Body of pancreas (tissue), 4 donors: ENCODE measurements around the gene HDAC2. TPM values are rescaled to one million over a fixed set of nuclear protein-coding genes. Genes with fewer than 3 reads are reported as not detected.

Source experiments
- ATAC-seq: fragments of 150-250 bp; one replicate; pipeline ENCODE4 v1.9.1; 2016
- DNase-seq, 4 donors: peaks; one replicate each; pipeline ENCODE4 v3.0.0-alpha.2; 2019
- H3K27ac ChIP-seq, 4 donors: fragments of 200-600 bp; sonication (generic); 1 replicate in 3 of 4; 2 replicates in 1 of 4; pipeline versions ENCODE4 v1.5.1 to v1.6.1; 2016 to 2019; ENCODE audit warnings: mild to moderate bottlenecking in 1 of 4, mixed read lengths in 1 of 4, moderate library complexity in 1 of 4
- H3K27me3 ChIP-seq, 2 donors: fragments of 200-600 bp; sonication (generic); one replicate each; pipeline ENCODE4 v1.6.0; 2016; ENCODE audit warnings: mild to moderate bottlenecking in 1 of 2
- H3K36me3 ChIP-seq, 2 donors: fragments of 200-600 bp; sonication (generic); replicated peaks in 1 of 2; 2 replicates each; pipeline ENCODE4 v1.5.1; 2016; ENCODE audit warnings: low read depth in 2 of 2; ENCODE audit not compliant: insufficient read depth in 1 of 2
- H3K4me1 ChIP-seq: fragments of 200-600 bp; sonication (generic); one replicate; pipeline ENCODE4 v1.6.0; 2016
- H3K4me3 ChIP-seq, 2 donors: fragments of 200-600 bp; sonication (generic); 1 replicate in 1 of 2; 2 replicates in 1 of 2; pipeline ENCODE4 v1.5.1; 2016 to 2019
- H3K9me3 ChIP-seq, 3 donors: fragments of 200-600 bp; sonication (generic); 1 replicate in 2 of 3; 2 replicates in 1 of 3; pipeline ENCODE4 v1.5.1; 2016
- POLR2A ChIP-seq, 3 donors: fragments of 450-650 bp; IDR thresholded peaks; one replicate each; pipeline ENCODE4 v1.6.1; 2016; ENCODE audit warnings: antibody characterized with exemption in 3 of 3, mild to moderate bottlenecking in 2 of 3
- WGBS, 2 donors: methylation state at CpG; one replicate each; pipeline ENCODE4 v1.1.5; 2017; 5-methylcytosine and 5-hydroxymethylcytosine counted together
- intact Hi-C: fragments of 100-400 bp; cut with DNase I; formaldehyde crosslinking; loops from one replicate; pipeline ENCODE4 v1.15.1; 2023
- total RNA-seq, 2 donors: library from RNA; depleted of rRNA; stranded (reverse); fragments of >200 nt; gene quantifications; one replicate each; pipeline ENCODE4 v1.1.0, GENCODE V29; 2016
- TF ChIP-seq, protein P1 (sequence below), 7 experiments: fragments of 450-650 bp in 4 of 7; fragments of 200-600 bp in 3 of 7; sonication (generic) in 3 of 7; IDR thresholded peaks; one replicate each; pipeline ENCODE4 v1.5.1; 2016 to 2019; ENCODE audit warnings: antibody characterized with exemption in 7 of 7

The HDAC2 gene
- total RNA-seq, 2 donors from 2014 or later, result 31.3 to 35.3 TPM

DNA sequence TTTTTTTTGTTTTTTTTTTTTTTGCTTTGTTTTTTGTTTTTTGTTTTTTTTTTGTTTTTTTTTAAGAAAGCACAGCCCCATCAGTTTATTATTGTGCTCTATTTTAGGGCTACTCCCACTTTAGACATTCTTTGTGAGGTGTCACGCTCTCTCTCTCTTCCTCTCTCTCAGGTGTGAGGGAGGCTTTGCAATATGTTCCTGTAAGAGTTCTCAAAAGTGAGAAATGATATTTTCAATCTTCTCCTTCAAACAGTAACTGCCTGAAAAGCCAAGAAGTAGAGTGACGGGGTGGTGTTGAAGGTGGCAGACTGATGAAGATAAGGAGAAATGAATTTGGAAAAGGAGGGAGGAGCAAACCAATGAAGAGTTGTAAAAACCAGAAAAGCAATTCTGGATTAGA lies 28.3 kb upstream of the HDAC2 start:
- WGBS, 2 donors, result 88 to 91% methylated on average over 2 of the region's 2 CpGs
- H3K9me3 ChIP-seq, result no peaks in the 10 kb centered on the region
- H3K27me3 ChIP-seq, result no peaks in the 10 kb centered on the region
- H3K4me3 ChIP-seq, result no peak overlapping the region
- intact Hi-C loops, result no loop called here
- no peak overlapping the region for H3K27ac ChIP-seq
- TF ChIP-seq, protein P1, sequence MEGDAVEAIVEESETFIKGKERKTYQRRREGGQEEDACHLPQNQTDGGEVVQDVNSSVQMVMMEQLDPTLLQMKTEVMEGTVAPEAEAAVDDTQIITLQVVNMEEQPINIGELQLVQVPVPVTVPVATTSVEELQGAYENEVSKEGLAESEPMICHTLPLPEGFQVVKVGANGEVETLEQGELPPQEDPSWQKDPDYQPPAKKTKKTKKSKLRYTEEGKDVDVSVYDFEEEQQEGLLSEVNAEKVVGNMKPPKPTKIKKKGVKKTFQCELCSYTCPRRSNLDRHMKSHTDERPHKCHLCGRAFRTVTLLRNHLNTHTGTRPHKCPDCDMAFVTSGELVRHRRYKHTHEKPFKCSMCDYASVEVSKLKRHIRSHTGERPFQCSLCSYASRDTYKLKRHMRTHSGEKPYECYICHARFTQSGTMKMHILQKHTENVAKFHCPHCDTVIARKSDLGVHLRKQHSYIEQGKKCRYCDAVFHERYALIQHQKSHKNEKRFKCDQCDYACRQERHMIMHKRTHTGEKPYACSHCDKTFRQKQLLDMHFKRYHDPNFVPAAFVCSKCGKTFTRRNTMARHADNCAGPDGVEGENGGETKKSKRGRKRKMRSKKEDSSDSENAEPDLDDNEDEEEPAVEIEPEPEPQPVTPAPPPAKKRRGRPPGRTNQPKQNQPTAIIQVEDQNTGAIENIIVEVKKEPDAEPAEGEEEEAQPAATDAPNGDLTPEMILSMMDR (IDR thresholded peaks at IDR 0.05), result no peak
- TF ChIP-seq POLR2A (IDR thresholded peaks at IDR 0.05), result no peak
- DNase-seq (no peak), ATAC-seq (no peak)
- H3K4me1 ChIP-seq, result no peaks in the 10 kb centered on the region
- H3K36me3 ChIP-seq, result no peaks in the 10 kb centered on the region

DNA sequence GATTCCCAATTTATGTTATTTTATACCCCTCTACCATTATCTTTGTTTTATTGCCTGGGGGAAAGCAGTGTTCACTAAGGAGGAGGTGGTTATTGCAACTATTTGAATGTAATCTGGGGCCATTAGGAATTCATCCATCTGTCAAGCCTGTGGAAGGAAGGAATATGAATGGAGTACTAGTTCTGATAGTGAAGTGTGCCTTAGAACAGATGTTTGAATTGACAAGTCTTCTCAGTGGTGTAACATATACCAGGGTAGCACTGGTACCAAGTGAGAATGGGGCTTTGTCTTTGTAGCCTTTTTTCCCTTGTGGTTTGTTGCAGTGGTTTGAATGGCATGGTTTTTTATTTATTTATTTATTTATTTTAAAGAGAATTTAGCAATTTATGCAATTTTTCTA lies 27.9 kb upstream of the HDAC2 start:
- DNase-seq (no peak), ATAC-seq (no peak)
- H3K27ac ChIP-seq, result no peak overlapping the region
- H3K4me3 ChIP-seq, result no peak overlapping the region
- H3K9me3 ChIP-seq, result no peaks in the 10 kb centered on the region
- H3K36me3 ChIP-seq, result no peaks in the 10 kb centered on the region
- intact Hi-C loops, result no loop called here
- TF ChIP-seq POLR2A (IDR thresholded peaks at IDR 0.05), result no peak
- TF ChIP-seq, protein P1 (IDR thresholded peaks at IDR 0.05), result no peak
- no peaks in the 10 kb centered on the region for H3K27me3 ChIP-seq
- H3K4me1 ChIP-seq, result no peaks in the 10 kb centered on the region

DNA sequence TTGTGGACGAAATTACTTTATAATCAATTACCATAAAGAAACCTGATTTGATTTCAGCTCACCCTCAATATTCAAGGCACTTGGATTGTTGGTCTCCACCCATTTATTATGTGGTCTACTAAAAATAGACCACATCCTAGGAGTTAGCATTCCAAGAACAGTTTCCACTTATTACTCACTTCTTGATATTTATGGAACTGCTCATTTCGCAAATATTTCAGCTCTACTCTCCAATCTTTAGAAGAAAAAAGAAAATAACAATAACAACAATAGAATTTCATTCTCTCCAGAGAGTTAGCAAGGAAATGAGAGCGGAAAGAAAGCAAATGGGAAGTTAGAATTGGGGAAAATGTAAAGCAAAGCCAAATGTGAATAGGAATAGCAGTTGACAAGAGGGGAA lies 26.2 kb upstream of the HDAC2 start:
- no peaks in the 10 kb centered on the region for H3K9me3 ChIP-seq
- intact Hi-C loops, result no loop called here
- TF ChIP-seq POLR2A (IDR thresholded peaks at IDR 0.05), result no peak
- TF ChIP-seq, protein P1 (IDR thresholded peaks at IDR 0.05), result no peak
- H3K36me3 ChIP-seq, result no peaks in the 10 kb centered on the region
- H3K4me3 ChIP-seq, result no peak overlapping the region
- H3K27ac ChIP-seq, result no peak overlapping the region
- ATAC-seq (no peak), DNase-seq (no peak)
- H3K27me3 ChIP-seq, result no peaks in the 10 kb centered on the region
- WGBS, 2 donors, result 71 to 80% methylated on average over 3 of the region's 3 CpGs
- no peaks in the 10 kb centered on the region for H3K4me1 ChIP-seq

DNA sequence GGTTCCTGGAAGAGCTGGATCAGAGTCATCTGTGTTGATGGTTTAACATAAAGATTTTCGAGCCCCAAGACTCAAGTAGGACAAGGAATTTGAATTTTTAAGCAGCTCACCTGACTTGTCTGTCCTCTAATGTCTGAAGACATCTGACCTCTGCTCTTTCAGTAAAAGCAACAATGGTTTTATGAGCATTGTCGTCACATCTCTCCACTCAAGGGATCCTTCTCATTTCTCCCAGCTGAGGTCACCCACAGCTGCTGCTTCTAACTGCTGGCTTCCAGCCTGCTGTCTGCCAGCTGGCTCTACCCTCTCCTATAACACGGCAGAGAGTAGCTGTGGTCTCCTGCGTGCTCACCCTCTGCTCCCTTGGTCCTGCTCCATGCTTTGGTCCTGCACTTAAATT lies 24.7 kb upstream of the HDAC2 start:
- Histone ChIP-seq H3K9me3 (no peaks in the 10 kb centered on the region), H3K36me3 (no peaks in the 10 kb centered on the region), H3K4me3 (no peak overlapping the region), H3K27ac (no peak overlapping the region), H3K27me3 (no peaks in the 10 kb centered on the region), H3K4me1 (no peaks in the 10 kb centered on the region)
- no peak for ATAC-seq
- DNase-seq, result peak in 2 of 4 donors; percentile 7 to 28
- no peak for TF ChIP-seq POLR2A (IDR thresholded peaks at IDR 0.05)
- TF ChIP-seq, protein P1 (IDR thresholded peaks at IDR 0.05), result no peak
- WGBS, 2 donors, result 30 to 50% methylated on average over 4 of the region's 4 CpGs
- intact Hi-C loops, result no loop called here

DNA sequence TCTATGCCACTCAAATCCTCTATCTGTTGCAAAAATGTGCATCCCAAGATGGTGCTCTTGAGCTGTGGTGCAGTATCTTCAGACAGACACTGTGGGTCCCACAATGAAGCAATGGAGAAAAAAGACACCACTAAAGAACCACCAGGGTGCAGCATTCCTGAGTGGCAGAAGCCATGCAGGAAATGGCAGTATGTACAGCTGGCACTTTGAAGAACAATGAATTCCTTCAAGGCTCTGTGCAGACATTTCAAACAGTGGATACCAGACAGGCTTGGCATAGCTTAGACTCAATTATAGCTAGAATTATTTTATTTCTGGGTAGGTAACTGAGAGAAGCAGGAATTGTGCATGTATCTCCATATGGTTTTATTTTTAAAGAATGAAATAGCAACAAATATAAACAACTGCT lies 24.0 kb upstream of the HDAC2 start:
- Histone ChIP-seq H3K36me3 (no peaks in the 10 kb centered on the region), H3K4me1 (no peaks in the 10 kb centered on the region), H3K9me3 (no peaks in the 10 kb centered on the region), H3K4me3 (no peak overlapping the region), H3K27ac (no peak overlapping the region), H3K27me3 (no peaks in the 10 kb centered on the region)
- intact Hi-C loops, result no loop called here
- no peak for TF ChIP-seq POLR2A (IDR thresholded peaks at IDR 0.05)
- TF ChIP-seq, protein P1 (IDR thresholded peaks at IDR 0.05), result peak in 5 of 7 experiments; percentile 9 to 42 (median 30)
- peak in 2 of 4 donors; percentile 18 to 26 for DNase-seq
- ATAC-seq, result no peak
